Trophoblast cell (in vitro differentiated cells and primary cell): Measurements from ENCODE around the gene TNKS2.

Experiments used
- DNase-seq, 2 donors: peaks; one replicate each; pipeline ENCODE4 v3.0.0-alpha.2; 2016
- H2AFZ ChIP-seq: 2 replicates; pipeline ENCODE4 v1.6.1; 2013; ENCODE audit warnings: low read length, moderate library complexity, mild to moderate bottlenecking; ENCODE audit not compliant: insufficient read depth, poor library complexity
- H2AK5ac ChIP-seq: 2 replicates; pipeline ENCODE4 v1.6.1; 2013; ENCODE audit warnings: mild to moderate bottlenecking, low read length
- H2BK120ac ChIP-seq: 2 replicates; pipeline ENCODE4 v1.6.1; 2013; ENCODE audit warnings: low read length, mild to moderate bottlenecking, moderate library complexity; ENCODE audit not compliant: insufficient read depth, poor library complexity
- H2BK12ac ChIP-seq: 2 replicates; pipeline ENCODE4 v1.6.1; 2013; ENCODE audit warnings: mild to moderate bottlenecking, low read length, moderate library complexity
- H2BK5ac ChIP-seq: 2 replicates; pipeline ENCODE4 v1.6.1; 2013; ENCODE audit warnings: low read length, low read depth, moderate library complexity, mild to moderate bottlenecking; ENCODE audit not compliant: poor library complexity
- H3K14ac ChIP-seq: 2 replicates; pipeline ENCODE4 v1.6.1; 2013; ENCODE audit warnings: mild to moderate bottlenecking, low read length
- H3K18ac ChIP-seq: 2 replicates; pipeline ENCODE4 v1.6.1; 2013; ENCODE audit warnings: mild to moderate bottlenecking, low read length
- H3K23ac ChIP-seq: 2 replicates; pipeline ENCODE4 v1.6.1; 2013; ENCODE audit warnings: low read length
- H3K27ac ChIP-seq: 2 replicates; pipeline ENCODE4 v1.5.1; 2013; ENCODE audit warnings: low read depth, mild to moderate bottlenecking, inconsistent platforms, low read length, moderate library complexity
- H3K27me3 ChIP-seq: 2 replicates; pipeline ENCODE4 v1.6.1; 2013; ENCODE audit warnings: inconsistent platforms, mild to moderate bottlenecking, low read length, moderate library complexity; ENCODE audit not compliant: insufficient read depth
- H3K36me3 ChIP-seq, 2 experiments: 1 replicate in 1 of 2; 2 replicates in 1 of 2; pipeline ENCODE4 v1.6.1; 2013; ENCODE audit warnings: low read length in 2 of 2, mild to moderate bottlenecking in 2 of 2, moderate library complexity in 1 of 2; ENCODE audit not compliant: insufficient read depth in 2 of 2, control insufficient read depth in 1 of 2
- H3K4ac ChIP-seq: 2 replicates; pipeline ENCODE4 v1.6.1; 2013; ENCODE audit warnings: low read depth, mild to moderate bottlenecking, low read length, moderate library complexity
- H3K4me1 ChIP-seq, 2 experiments: 1 replicate in 1 of 2; 2 replicates in 1 of 2; pipeline ENCODE4 v1.6.1; 2013; ENCODE audit warnings: low read length in 2 of 2, mild to moderate bottlenecking in 2 of 2, moderate library complexity in 1 of 2; ENCODE audit not compliant: insufficient read depth in 2 of 2, control insufficient read depth in 1 of 2
- H3K4me2 ChIP-seq: 2 replicates; pipeline ENCODE4 v1.6.1; 2013; ENCODE audit warnings: inconsistent platforms, mild to moderate bottlenecking, low read length, moderate library complexity
- H3K4me3 ChIP-seq: 2 replicates; pipeline ENCODE4 v1.5.1; 2013; ENCODE audit warnings: mild to moderate bottlenecking, low read depth, low read length, inconsistent platforms
- H3K79me1 ChIP-seq: one replicate; pipeline ENCODE4 v1.6.1; 2013; ENCODE audit warnings: low read length
- H3K79me2 ChIP-seq: 2 replicates; pipeline ENCODE4 v1.6.1; 2013; ENCODE audit warnings: low read length, mild to moderate bottlenecking; ENCODE audit not compliant: control insufficient read depth, insufficient read depth, poor library complexity
- H3K9ac ChIP-seq: 2 replicates; pipeline ENCODE4 v1.6.1; 2013; ENCODE audit warnings: mild to moderate bottlenecking, low read length
- H3K9me3 ChIP-seq: 2 replicates; pipeline ENCODE4 v1.6.1; 2013; ENCODE audit warnings: low read depth, mild to moderate bottlenecking, control low read depth, inconsistent platforms, low read length; ENCODE audit not compliant: insufficient read depth
- H4K12ac ChIP-seq: 2 replicates; pipeline ENCODE4 v1.6.1; 2013; ENCODE audit warnings: low read depth, mild to moderate bottlenecking, low read length, moderate library complexity
- H4K8ac ChIP-seq: 2 replicates; pipeline ENCODE4 v1.6.1; 2013; ENCODE audit warnings: low read depth, mild to moderate bottlenecking, low read length, moderate library complexity
- H4K91ac ChIP-seq: one replicate; pipeline ENCODE4 v1.6.1; 2013; ENCODE audit warnings: low read depth, mild to moderate bottlenecking, low read length, moderate library complexity
- WGBS: extraction: QIAGEN DNeasy Blood & Tissue Kit; methylation state at CpG from one replicate; pipeline ENCODE4 v1.1.7; 2013; ENCODE audit warnings: missing lambda C conversion rate; ENCODE audit not compliant: insufficient read length, insufficient coverage; ENCODE audit errors: extremely low coverage; 5-methylcytosine and 5-hydroxymethylcytosine counted together

TNKS2 gene

DNA sequence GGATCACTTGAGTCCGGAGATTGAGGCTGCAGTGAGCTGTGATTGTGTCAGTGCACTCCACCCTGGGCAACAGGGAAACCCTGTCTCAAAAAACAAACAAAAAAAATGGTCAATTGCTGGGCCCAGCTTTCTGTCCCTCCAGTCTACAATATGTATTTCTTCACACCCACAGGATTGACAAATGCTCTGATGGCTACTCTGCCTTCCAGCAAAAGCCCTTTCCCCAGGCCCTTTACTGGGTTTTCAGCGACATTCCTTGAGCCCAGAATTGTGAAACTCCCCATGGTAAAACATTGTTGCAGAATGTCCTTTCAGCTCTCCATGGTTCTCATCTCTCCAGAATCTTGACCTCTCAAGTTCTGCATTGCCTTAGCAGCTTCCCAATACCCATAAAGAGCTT is 23.7 kb upstream of the TNKS2 start:
- no CpG with 5 or more reads among the region's 2 CpGs for WGBS
- Histone ChIP-seq H4K12ac (no peak overlapping the region), H3K4me1 (peaks cover 5 to 6% of the 10 kb centered on the region in 2 experiments), H3K79me2 (no peaks in the 10 kb centered on the region), H3K4ac (no peak overlapping the region), H3K4me3 (no peak overlapping the region), H3K4me2 (no peak overlapping the region), H3K79me1 (peaks cover 2% of the 10 kb centered on the region), H3K9ac (no peak overlapping the region), H2AK5ac (no peak overlapping the region), H3K18ac (no peak overlapping the region), H2BK5ac (no peak overlapping the region), H3K14ac (no peak overlapping the region), H3K23ac (no peak overlapping the region), H4K8ac (no peak overlapping the region), H3K9me3 (no peaks in the 10 kb centered on the region), H4K91ac (no peak overlapping the region), H2BK12ac (no peak overlapping the region), H2AFZ (no peak overlapping the region), H3K27me3 (no peaks in the 10 kb centered on the region), H3K27ac (no peak overlapping the region), H3K36me3 (no peaks in the 10 kb centered on the region), H2BK120ac (no peak overlapping the region)
- DNase-seq, result peak; percentile 90 to 98

DNA sequence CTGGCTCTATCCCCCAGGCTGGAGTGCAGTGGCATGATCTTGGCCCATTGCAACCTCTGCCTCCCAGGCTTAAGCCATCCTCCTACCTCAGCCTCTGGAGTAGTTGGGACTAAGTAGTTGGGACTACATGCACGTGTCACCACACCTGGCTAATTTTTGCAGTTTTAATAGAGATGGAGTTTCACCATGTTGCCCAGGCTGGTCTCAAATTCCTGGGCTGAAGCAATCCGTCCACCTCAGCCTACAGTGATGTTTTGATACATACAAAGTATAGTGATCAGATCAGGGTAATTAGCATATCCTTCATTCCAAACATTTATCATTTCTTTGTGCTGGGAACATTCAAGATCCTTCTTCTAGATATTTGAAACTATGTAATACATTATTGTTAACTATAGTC is 22.5 kb upstream of the TNKS2 start:
- H3K27ac ChIP-seq, result no peak overlapping the region
- no peak overlapping the region for H2BK120ac ChIP-seq
- no peak overlapping the region for H2BK12ac ChIP-seq
- H3K4ac ChIP-seq, result no peak overlapping the region
- no peaks in the 10 kb centered on the region for H3K9me3 ChIP-seq
- no peak overlapping the region for H3K18ac ChIP-seq
- no peak overlapping the region for H2BK5ac ChIP-seq
- H3K79me2 ChIP-seq, result no peaks in the 10 kb centered on the region
- no CpG with 5 or more reads among the region's 2 CpGs for WGBS
- no peak overlapping the region for H2AFZ ChIP-seq
- no peak overlapping the region for H2AK5ac ChIP-seq
- peaks cover 5 to 6% of the 10 kb centered on the region in 2 experiments for H3K4me1 ChIP-seq
- no peak overlapping the region for H3K9ac ChIP-seq
- no peak overlapping the region for H3K4me2 ChIP-seq
- peak; percentile 91 to 94 for DNase-seq
- no peak overlapping the region for H4K8ac ChIP-seq
- no peaks in the 10 kb centered on the region for H3K36me3 ChIP-seq
- H4K12ac ChIP-seq, result no peak overlapping the region
- H3K23ac ChIP-seq, result no peak overlapping the region
- H4K91ac ChIP-seq, result no peak overlapping the region
- peaks cover 2% of the 10 kb centered on the region for H3K79me1 ChIP-seq
- no peak overlapping the region for H3K4me3 ChIP-seq
- H3K14ac ChIP-seq, result no peak overlapping the region
- H3K27me3 ChIP-seq, result no peaks in the 10 kb centered on the region

DNA sequence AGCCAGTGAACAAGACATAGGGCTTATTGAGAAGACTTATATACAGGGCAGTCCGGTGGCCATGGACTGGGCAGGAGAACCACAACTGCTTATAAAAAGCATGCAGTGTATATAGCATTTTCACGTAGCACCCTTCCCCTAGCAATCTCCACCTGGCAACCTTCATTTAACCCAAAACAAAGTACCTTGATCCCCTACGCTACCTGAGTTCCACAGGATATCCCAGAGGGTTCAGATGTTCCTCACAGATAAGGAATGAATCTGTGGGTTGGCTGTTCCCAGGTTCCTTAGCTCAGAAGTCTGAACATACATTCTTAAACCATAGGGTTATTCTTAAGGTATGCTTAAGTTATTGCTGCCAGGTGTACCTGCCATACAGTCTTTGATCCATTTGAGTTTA is 22.0 kb upstream of the TNKS2 start:
- WGBS, result no CpG with 5 or more reads among the region's 3 CpGs
- Histone ChIP-seq H3K9ac (no peak overlapping the region), H3K27ac (no peak overlapping the region), H2BK5ac (no peak overlapping the region), H3K79me1 (peaks cover 2% of the 10 kb centered on the region), H2AFZ (no peak overlapping the region), H4K8ac (no peak overlapping the region), H4K12ac (no peak overlapping the region), H3K4ac (no peak overlapping the region), H3K4me1 (peaks cover 5 to 6% of the 10 kb centered on the region in 2 experiments), H2BK120ac (no peak overlapping the region), H3K18ac (no peak overlapping the region), H4K91ac (no peak overlapping the region), H2AK5ac (no peak overlapping the region), H3K4me3 (no peak overlapping the region), H3K9me3 (no peaks in the 10 kb centered on the region), H3K79me2 (no peaks in the 10 kb centered on the region), H2BK12ac (no peak overlapping the region), H3K36me3 (no peaks in the 10 kb centered on the region), H3K14ac (no peak overlapping the region), H3K23ac (no peak overlapping the region), H3K4me2 (no peak overlapping the region), H3K27me3 (no peaks in the 10 kb centered on the region)
- DNase-seq, result peak; percentile 82 to 94

DNA sequence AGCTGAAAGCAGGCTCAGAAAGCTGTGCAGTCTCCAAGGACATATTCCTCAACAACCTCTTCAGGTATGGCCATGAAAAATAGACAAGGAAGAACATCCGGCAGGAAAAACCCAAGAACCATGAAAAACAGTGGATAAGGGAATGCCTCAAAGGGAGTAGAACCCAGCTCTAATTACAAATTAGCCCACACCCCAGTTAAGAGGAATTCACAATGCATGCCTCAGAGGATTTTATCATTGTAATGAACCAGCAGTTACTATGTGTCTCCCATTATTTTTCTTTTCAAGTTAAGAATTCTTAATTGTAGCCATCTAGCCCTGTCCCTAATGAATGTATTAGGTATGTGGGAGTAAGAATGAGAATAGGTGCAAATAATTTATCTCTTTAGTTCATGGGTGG is 19.7 kb upstream of the TNKS2 start:
- Histone ChIP-seq H3K79me2 (no peaks in the 10 kb centered on the region), H4K91ac (no peak overlapping the region), H2AFZ (no peak overlapping the region), H3K27ac (no peak overlapping the region), H3K4me2 (no peak overlapping the region), H3K9me3 (no peaks in the 10 kb centered on the region), H3K4me3 (no peak overlapping the region), H4K8ac (no peak overlapping the region), H3K79me1 (peaks cover 2% of the 10 kb centered on the region), H3K14ac (no peak overlapping the region), H2BK120ac (peak overlapping the region; percentile 17), H3K4me1 (peaks cover 5 to 6% of the 10 kb centered on the region in 2 experiments), H3K18ac (no peak overlapping the region), H3K4ac (no peak overlapping the region), H4K12ac (no peak overlapping the region), H2BK5ac (no peak overlapping the region), H3K23ac (no peak overlapping the region), H2BK12ac (no peak overlapping the region), H3K36me3 (no peaks in the 10 kb centered on the region), H3K27me3 (no peaks in the 10 kb centered on the region), H3K9ac (no peak overlapping the region), H2AK5ac (no peak overlapping the region)
- DNase-seq, result peak in 1 of 2 donors; percentile 32
- WGBS, result no CpG with 5 or more reads among the region's 1 CpG
